Erythroblast (primary cell): ENCODE data around the gene ZNF415.

Experiments used
- GATA1 ChIP-seq: IDR thresholded peaks from 2 replicates; pipeline ENCODE4 v1.6.1; 2011; ENCODE audit warnings: low read depth, mild to moderate bottlenecking, control low read depth, low read length, moderate library complexity
- POLR2A ChIP-seq: IDR thresholded peaks from 2 replicates; pipeline ENCODE4 v1.6.1; 2011; ENCODE audit warnings: mild to moderate bottlenecking, low read length

GRCh38 chr19:53109527-53109926, 23.2 kb downstream of the ZNF415 start:
- no peak for TF ChIP-seq POLR2A
- TF ChIP-seq GATA1 = no peak
